NCI-H69 (cell line): Measurements from ENCODE around the gene SLC26A11.
"Not testable (repeated sequence)": the region's sequence is repeated elsewhere in the genome, so short reads cannot be mapped to it uniquely, and the experiment has no call there.

Experiments used
- DNase-seq: peaks from one replicate; lab custom pipeline; 2025; lab: John Stamatoyannopoulos, UW

Gene SLC26A11

GRCh38 chr17:80243526-80244433 lies 23.6 kb downstream of the SLC26A11 start:
- no peak for DNase-seq

DNA sequence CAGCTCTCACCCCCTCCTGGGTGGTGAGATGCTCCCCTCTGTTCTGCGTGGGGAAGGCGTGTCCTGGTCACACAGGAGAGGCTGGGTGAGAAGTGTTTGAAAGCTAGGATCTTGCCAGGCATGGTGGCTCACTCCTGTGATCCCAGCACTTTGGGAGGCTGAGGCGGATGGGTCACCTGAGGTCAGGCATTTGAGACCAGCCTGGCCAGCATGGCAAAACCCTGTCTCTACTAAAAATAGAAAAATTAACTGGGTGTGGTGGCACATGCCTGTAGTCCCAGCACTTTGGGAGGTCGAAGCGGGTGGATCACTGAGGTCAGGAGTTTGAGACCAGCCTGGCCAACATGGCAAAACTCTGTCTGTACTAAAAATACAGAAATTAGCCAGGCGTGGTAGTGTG lies 24.2 kb downstream of the SLC26A11 start:
- DNase-seq, result not testable (repeated sequence)

- no peak for DNase-seq
Observed at GRCh38 chr17:80244871-80245509, 24.8 kb downstream of the SLC26A11 start.

GRCh38 chr17:80245566-80246265 lies 25.5 kb downstream of the SLC26A11 start:
- no peak for DNase-seq

- DNase-seq, result no peak
Observed at GRCh38 chr17:80246266-80246681, 26.0 kb downstream of the SLC26A11 start.

DNA sequence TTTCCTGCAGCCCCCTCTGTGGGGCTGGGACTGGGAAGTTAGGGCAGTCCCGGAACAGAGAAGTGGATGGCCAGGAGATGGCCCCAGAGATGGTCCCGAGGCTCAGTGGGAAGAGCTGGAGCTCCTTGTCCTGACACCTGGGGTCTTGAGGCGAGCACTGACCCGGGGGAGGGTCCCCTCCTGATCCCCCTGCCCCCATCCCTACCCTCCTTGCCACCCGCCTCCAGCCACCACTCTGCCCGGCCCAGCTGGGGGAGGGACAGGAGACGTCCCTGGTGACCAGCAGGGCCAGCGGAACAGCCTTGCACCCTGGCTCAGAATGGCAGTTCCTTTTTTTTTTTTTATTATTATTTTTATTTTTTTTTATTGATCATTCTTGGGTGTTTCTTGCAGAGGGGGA lies 26.5 kb downstream of the SLC26A11 start:
- DNase-seq, result no peak

- DNase-seq, result no peak
Observed at GRCh38 chr17:80247561-80247960, 27.3 kb downstream of the SLC26A11 start.

DNA sequence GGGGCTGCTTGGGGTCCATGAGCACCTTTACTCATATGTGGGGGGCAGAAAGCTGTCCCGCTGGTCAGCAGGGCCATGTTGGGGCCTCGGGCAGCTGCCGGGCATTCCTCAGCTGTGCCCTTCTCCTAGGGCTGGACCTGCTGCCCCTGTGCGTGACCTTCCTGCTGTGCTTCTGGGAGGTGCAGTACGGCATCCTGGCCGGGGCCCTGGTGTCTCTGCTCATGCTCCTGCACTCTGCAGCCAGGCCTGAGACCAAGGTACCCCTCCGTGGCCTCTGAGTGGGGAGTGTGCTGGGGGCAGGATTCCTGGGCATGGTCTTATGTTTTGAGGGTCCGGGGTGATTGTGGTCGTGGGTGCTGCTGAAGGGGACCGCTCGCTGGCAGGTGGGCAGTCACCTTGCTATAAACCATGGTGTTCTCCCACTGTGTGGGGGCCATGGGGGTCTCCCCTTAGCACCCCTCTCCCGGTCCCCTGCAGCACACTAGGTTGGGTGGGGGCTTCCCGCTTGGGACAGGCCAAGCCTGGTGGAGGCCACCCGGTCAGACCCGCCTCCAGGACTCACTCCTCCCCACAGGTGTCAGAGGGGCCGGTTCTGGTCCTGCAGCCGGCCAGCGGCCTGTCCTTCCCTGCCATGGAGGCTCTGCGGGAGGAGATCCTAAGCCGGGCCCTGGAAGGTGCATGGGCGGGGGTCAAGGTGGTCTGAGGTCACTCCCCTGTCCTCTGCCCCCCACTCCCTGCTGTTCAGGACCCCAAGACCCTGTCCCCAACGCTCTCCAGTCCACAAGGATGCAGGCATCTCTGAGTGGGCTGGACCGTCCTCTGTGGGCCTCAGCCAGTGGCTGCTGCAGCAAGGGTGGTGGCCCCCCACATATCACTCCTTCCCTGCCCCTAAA lies 28.0 kb downstream of the SLC26A11 start:
- DNase-seq, result no peak

DNA sequence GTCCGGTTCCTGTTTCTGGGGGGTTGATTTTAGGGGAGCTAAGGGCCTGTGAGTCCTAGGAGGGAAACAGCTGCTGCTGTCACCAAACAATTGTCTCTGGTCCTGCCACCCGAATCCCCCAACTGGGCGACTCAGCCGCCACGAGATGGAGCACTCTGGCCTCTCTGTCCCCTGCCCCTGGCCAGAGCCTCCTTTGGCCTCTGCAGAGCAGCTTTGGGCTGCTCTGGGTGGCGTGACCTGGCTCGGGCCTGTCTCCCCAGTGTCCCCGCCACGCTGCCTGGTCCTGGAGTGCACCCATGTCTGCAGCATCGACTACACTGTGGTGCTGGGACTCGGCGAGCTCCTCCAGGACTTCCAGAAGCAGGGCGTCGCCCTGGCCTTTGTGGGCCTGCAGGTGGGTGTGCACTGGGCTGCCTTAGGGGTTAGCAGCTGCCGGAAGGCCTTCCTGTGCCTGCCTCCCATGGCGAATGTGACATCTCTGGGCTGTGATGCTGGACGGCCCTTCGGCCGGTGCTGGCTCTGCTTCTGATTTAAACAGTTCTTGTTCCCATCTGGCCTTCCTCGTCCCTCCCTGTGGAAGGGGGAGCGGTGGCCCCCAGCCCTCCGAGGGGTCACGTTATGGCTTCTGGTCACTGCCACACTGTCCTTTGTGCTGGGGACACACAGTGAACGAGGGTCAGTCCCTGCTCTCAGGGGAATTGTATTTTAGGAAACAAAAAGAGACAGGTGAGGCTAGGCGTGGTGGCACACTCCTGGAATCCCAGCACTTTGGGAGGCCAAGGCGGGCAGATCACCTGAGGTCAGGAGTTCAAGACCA lies 28.9 kb downstream of the SLC26A11 start:
- DNase-seq, result no peak

- DNase-seq, result no peak
Observed at GRCh38 chr17:80251966-80252365, 31.7 kb downstream of the SLC26A11 start.

GRCh38 chr17:80252871-80253270 lies 32.6 kb downstream of the SLC26A11 start:
- peak; percentile 76 for DNase-seq

DNA sequence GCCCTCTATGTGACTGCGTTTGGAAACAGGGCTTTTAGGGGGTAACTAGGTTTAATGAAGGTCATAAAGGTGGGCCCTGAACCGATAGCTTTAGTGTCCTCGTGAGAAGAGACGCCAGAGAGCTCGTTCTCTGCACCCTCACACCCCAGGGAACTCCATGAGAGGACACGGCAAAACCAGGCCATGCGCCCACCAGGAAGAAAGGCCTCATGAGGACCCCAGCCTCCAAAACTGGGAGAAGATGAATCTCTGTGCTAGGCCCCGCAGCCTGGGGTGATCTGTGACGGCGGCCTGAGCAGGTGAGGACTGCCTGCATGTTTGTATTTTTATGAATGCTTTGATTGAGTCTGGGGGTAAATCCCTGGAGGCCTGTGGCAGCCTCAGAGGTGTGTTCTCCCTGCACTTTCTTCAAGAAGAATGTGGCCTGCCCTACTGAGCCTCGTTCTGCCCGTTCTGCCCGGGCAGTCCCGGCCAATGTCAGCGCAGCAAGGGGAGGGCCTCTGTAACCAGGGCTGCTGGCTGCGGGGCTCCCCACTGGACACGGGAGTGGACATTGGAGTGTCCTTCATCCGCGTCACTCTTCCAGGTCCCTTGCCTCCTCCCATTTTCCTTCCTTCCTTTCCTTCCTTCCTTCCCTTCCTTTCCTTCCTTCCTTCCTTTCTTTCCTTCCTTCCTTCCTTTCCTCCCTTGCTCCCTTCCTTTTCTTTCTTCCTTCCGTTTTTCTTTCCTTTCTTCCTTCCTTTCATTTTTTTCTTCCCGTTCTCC lies 33.6 kb downstream of the SLC26A11 start:
- DNase-seq, result no peak

GRCh38 chr17:80254396-80255251 lies 34.4 kb downstream of the SLC26A11 start:
- DNase-seq, result peak; percentile 85

DNA sequence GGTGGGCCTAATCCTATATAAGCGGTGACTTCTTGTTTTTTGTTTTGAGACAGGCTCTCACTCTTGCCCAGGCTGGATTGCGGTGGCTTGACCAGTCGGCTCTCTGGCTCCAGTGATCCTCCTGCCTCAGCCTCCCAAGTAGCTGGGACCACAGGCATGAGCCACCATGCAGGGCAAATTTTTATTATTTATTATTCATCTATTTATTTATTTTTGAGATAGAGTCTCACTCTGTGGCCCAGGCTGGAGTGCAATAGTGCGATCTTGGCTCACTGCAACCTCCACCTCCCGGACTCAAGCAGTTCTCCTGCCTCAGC lies 35.8 kb downstream of the SLC26A11 start:
- no peak for DNase-seq

- no peak for DNase-seq
Observed at GRCh38 chr17:80257716-80258213, 37.5 kb downstream of the SLC26A11 start.

DNA sequence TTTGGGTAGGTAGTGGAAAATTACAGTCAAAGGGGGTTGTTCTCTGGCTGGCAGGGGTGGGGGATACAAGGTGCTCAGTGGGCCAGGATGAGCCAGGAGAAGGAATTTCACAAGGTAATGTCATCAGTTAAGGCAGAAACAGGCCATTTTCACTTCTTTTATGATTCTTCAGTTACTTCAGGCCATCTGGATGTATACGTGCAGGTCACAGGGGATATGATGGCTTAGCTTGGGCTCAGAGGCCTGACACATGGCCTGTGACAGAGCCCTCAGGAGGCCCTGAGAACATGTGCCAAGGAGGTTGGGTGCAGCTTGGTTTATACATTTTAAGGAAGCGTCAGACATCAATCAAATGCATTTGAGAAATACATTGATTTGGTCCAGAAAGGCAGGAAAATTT lies 38.1 kb downstream of the SLC26A11 start:
- not testable (repeated sequence) for DNase-seq

GRCh38 chr17:80259457-80260068 lies 39.3 kb downstream of the SLC26A11 start:
- DNase-seq, result peak; percentile 44

GRCh38 chr17:80260069-80260535 lies 39.9 kb downstream of the SLC26A11 start:
- DNase-seq, result peak; percentile 90
